Stimulated activated CD4-positive, alpha-beta T cell treated with anti-CD3 and anti-CD28 coated beads, Interleukin-2, amount 100 ng/mL, for 4 hours (primary cell): ENCODE data around the gene HOXB3.
"Not testable (repeated sequence)": the region's sequence is repeated elsewhere in the genome, so short reads cannot be mapped to it uniquely, and the experiment has no call there.

Source experiments
- DNase-seq: peaks from one replicate; pipeline ENCODE4 v3.0.0-alpha.2; 2020; ENCODE audit warnings: low read depth

The HOXB3 gene

DNA sequence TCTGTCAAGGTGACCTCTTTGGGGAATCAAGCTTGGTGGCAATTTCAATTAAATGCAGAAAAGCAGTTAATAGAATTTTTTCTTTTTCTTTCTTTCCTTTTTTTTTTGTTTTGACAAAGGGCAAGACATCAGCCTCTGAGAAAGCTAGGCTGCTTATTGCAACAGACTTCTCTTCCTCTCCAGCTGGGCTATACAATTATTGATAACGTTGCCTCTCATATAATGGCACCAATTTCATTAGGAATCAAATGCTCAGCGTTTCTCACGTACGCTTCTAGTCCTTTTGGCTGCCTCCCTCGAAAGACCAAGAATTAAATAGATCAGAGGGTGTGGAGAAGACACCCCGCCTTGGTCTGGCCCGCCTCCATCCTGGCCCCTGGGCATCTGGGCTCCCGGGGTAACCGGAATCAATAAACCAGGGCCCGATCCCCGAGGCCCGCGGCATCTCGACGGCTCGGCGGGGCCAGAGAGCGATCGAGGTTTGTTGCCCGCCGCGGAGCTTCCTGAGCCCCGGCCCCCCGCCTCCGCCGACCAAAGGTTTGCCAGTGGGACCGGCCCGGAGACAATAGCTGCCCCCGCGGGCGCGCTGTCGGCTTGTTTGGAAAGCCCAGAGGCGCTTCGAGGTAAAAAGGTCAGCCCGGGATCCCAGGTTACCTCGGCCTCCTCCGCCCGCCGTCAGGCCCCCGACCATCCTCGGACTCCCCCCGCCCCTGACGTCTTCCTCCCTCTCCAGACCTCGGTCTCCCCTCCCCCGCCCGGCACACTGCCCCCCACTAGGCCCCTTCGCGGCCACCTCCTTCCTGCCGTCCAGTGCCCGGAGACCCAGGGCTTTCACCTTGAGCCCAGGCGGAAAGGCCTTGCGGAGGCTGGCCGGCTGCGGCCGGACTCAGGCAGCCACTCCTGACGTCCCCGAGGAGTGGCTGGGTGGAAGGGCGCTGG, 63.2 kb downstream of the HOXB3 start:
- DNase-seq: no peak

DNA sequence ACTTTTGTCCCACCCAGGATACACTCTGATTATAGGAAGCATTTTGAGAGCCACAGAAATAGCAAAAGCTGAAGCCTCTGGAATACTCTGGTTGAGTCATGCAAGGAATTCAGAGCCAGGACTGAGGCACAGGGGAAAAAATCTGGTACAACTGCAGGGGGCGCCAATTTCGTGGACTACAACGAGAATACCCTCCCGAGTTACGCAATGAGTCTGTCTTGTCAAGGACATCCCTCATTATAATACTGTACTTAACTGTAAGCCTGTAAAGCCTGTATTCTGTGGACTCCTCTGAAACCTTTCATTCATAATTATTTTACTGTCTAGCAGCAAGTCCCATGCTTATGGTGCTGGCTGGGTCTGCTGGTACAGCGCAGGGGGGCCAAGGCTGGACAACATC, 67.0 kb downstream of the HOXB3 start:
- DNase-seq: no peak

DNA sequence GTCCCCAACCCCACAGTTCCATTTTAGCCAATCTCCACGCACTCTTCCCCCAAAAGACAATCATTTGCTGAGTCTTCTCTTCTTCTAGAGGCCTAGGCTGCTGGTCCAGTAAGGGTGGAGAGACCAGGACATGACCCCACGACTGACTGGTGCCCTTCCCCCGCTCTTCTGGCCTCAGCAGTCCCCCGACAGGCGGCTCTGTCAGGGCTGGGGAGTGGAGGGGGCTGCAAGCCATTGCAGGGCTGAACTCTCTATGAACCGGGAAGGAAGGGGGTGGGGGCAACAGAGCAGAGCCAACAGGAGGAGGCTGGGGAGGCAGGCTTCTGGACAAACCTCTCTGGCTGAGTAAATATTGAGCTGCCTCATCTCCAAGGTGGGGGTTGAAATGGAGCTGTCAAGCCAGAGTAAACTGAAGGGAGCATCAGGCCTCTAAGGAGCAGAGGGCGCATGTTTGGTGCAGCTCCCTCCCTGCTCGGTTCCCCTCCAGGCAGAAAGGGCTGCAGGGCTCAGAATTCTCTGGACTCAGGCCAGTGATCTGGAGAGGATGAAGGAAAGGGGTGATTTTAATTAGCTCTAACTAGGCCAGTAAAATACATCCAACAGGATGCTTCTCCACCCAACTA, 67.9 kb downstream of the HOXB3 start:
- no peak for DNase-seq

DNA sequence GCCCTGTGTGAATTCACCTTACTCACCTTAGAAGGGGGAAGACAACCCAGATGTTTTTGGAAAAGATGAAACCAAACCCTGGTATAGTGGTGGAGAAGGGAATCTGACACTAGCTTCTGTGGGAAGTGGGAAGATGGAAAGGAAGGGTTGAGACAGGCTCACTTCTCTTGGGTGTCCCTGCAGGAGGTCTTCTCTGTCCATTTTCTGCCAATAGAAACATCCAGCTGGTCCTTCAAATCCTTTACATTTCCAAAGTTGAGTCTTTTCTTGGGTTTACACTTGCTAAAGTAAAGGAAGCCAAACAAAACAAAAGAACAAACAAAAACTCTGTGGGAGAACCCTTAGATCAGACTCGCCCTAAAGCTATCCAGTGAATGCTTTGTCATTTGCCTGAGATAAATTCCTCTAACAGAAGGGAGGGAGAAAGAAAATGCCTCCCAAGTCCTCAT, 69.4 kb downstream of the HOXB3 start:
- no peak for DNase-seq

DNA sequence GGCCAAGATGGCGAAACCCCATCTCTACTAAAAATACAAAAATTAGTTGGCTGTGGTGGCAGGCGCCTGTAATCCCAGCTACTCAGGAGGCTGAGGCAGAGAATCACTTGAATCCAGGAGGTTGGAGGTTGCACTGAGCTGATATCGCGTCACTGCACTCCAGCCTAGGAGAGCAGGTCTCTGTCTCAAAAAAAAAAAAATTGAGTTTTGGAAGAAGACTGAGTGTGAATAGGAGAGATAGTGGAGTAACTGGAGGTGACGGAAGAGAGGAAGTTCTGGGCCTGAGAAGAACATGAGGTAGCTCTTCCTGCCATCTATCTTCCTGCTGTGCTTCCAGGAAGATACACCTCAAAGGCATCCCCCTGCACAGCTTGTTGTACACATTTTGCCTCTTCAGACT, 70.6 kb downstream of the HOXB3 start:
- no peak for DNase-seq

DNA sequence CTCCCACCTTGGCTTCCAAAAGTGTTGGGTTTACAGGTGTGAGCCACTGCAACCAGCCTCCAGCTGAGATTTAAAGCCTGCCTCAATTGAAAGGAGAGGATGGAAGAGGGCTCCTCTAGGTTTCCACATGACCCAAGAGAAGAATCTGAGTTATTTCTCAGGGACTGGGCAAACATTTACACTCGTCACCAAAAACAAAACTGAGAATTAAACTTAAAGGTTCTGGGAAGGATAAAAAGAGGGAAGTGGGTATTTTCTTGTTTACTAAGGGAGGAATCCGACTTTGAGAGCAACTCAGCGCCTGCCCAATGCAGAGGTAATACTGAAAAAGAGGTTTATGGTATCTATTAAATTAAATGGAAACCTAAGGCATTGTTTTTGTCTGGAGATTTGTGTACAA, 72.6 kb downstream of the HOXB3 start:
- DNase-seq: no peak

DNA sequence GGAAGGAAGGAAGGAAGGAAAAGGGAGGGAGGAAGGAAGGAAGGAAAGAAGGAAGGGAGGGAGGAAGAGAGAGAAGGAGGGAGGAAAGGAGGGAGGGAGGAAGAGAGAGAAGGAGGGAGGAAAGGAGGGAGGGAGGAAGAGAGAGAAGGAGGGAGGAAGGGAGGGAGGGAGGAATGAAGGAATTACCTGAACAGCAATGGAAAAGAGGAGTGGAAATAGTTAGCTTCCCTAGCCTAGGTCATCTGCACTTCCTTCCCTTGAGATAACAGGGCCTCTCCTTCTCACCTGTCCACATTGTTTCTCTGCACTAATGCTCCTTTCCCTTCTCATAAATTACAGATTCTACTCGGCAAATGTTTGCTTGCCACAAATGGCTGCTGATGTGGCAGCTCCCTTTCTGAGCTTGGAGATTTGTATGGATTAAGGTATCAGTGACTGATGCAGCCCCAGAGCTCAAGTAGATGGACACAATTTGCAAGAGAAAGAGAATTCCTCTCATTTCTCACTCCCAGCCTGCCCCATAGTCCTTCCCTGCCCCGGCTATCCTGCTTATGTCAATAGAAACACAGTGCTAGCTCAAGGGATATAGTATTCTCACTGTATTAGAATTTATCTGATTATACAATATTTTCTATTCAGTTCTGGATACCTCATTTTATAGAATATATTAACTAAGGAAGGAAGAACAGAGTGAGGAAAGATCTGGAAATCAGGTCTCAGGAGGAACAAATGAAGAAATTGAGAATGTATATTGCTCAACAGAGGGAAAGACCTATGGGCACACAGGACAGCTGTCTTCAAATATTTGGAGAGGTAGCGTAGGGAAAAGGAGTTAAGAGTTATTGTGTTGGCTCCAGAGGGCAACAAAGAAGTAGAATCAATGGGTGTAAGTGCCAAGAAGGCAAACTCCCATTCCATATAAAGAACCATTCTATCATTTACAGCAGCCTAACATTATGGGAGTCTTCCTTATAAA, 73.8 kb downstream of the HOXB3 start:
- no peak for DNase-seq

DNA sequence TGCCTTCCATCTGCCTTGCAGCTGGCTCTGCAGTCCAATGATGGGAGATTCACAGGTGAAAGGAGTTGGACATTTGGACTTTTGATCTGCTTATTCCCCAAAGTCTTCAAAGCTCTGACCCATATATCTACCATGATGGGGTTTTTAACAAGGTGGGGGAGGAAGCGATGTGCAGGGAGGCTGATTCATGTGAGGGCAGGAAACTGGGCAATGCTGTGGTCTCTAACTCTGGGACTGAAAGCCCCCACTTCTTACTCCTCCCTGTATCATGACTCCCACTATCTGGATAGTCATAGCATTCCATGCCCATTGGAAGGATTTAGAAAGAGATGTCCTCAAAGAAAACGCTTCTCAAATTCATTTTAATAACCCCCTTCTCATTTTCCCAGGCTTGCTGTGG, 75.6 kb downstream of the HOXB3 start:
- no peak for DNase-seq

DNA sequence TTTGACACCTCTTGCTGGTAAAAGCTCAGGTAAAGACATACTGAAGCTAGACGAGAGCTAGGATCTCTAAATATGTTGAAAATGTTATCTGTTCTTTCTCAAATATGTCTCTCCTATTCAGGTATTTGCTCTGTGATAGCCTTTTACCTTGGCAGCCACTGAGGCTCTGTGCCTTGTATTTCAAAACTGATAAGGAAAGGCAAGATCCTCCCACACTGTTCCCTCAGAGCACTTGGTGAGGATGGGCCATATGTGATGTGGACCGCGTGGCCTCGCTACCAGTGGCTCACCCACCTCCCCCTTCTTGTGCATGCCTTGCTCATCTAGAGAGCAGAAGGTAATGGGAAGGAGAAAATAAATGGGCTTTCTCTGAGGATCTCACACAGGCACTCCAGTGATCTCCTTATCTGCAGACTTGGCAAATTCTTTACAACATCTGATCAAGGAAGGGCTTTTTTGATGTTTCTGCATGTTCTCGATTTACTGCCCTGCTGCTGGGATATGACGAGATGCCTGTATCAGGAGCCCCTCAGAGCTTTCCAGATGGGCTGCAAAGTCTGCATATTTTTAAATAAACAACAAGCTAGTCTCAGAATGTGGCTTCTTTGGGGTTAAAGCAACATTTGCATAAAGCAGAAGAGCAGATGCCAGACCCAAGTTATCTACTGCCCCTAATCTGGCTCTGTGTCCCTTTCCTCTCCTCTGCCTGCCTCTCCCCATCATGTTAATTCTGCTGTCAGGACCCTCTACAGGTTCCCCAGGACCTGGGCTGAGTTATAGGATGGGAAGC, 76.2 kb downstream of the HOXB3 start:
- DNase-seq: no peak

DNA sequence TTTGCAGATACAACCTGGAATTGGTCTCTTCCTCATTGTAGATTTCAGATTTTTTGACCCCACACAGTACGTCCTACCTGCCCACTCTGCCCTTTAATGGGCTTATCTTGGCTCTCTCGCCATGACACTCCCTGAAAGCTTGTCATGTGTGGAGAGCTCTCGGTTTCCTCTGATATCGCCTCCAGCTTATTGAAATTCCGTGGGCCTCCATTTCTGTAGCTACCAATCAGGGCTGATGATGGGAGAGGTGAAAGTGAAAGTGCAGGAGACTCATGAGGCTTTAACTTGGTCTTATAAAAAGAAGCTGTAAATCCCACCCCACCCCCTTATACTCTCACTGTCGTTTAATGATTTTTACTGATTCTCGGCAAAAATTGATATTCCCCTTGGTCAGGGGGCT, 76.9 kb downstream of the HOXB3 start:
- no peak for DNase-seq

DNA sequence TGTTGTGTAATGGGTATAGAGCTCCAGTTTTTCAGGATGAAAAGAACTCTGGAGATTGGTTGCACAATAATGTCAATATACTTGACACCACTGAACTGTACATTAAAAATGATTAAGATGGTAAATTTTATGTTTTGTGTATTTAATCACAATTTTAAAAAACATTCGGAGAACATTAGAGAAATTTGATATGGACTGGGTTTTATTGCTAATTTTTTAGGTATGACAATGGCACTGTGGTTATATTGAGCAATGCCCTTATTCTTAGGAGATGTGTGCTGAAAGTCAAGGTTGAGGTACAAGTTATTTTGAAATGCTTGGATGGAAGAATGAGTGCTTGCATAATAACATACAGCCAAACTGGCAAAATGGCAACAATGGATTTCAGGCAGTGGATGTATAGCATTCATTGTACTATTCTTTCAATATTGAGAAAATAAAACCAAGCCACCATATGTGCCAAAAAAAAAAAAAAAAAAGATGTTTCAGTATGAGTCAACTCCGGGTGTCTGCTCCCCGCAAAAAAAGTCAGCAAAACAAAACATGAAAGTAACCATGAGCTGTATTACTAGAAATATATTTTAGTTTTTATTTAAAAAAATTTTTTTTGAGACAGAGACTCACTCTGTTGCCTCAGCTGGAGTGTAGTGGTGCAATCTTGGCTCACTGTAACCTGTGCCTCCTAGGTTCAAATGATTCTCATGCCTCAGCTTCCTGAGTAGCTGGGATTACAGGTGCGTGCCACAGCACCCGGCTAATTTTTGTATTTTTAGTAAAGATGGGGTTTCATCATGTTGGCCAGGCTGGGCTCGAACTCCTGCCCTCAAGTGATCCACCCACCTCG, 79.1 kb downstream of the HOXB3 start:
- peak; percentile 16 for DNase-seq

DNA sequence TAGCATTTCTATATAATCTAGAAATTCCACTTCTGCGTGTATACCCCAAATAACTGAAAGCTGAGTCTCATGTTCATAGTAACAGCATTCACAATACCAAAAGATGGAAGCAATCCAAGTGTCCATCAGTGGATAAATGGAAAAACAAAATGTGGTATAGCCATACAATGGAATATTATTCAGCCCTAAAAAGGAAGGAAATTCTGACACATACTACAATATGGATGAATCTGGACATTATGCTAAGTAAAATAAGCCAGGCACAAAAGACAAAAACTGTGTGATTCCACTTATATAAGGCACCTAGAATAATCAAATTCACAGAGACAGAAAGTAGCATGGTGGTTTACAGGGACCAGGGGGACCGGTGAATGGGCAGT, 79.7 kb downstream of the HOXB3 start:
- DNase-seq: no peak

DNA sequence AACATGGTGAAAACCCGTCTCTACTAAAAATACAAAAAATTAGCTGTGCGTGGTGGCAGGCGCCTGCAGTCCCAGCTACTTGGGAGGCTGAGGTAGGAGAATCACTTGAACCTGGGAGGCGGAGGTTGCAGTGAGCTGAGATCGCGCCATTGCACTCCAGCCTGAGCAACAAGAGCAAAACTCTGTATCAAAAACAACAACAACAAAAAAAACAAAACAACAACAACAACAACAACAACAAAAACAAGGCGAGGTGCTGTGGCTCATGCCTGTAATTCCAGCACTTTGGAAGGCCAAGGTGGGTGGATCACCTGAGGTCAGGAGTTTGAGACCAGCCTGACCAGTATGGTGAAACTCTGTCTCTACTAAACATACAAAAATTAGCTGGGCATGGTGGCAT, 80.3 kb downstream of the HOXB3 start:
- not testable (repeated sequence) for DNase-seq

DNA sequence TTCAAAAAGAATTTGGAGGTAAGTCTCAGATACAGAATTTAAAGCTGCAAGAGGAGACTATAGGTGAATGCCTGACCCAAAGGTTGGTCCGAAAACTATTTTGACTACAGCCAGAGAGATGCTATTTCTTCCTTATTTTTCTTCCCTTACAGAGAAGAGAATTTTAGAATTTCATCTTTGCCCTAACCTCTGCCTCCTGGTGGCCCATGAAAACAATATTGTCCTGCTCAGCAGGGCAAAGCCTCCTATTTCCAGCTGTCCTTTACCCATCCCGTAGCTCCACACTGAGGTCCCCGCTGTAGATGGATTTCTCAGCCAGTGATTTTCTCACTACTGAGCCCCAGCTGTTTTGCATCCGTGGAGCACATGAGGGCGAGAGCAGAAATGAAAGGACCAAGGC, 83.8 kb downstream of the HOXB3 start:
- DNase-seq: no peak

DNA sequence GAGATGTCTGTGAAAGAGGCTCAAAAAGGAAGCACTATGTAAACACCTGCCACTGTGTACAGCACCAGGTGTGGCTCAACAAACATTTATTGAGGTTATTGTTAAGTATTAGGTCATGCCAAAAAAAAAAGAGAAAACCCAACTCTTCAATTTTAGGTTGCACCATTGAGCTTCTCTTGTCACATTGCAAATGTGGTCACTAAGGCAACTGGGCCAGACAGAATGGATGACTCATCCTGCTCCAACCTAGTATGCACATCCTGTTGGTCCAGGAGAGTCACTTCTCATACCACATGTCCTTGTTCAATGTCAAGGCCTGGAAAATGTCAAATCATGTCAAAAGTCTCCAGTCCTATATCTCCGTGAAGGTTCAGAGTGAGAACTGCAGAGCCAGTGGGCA, 84.3 kb downstream of the HOXB3 start:
- no peak for DNase-seq

DNA sequence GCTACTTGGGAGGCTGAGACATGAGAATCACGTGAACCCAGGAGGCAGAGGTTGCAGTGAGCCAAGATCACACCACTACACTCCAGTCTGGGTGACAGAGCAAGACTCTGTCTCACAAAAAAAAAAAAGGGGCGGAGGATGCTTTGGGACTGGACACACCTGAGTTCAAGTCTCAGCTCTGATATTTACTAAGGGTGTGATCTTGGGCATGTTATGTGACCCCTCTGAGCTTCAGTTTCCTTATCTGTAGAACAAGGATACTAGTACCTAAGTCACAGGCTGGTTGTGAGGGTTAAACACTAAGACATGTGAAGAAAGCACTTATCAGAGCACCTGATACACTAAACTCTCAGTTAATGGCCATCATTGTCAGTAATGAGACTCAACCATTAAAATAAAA, 85.1 kb downstream of the HOXB3 start:
- no peak for DNase-seq

DNA sequence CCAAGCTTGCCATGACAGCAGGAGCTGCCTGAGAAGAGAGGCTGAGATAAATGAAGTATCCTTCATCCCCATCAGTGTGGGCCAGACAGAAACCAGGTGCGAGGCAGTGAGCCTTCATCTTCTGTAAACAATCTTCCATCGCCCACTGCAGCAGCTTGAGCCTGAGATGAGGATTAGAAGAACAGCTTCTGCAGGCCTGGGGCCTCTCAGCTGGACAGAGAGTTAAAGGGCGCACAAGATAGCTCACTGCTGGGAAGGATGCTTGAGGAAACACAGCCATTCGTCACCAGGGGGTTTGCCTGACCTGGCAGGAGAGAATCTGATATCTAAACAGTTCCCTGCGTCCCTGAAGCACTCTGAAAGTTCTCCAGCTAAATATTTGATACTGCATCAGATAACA, 86.3 kb downstream of the HOXB3 start:
- no peak for DNase-seq

DNA sequence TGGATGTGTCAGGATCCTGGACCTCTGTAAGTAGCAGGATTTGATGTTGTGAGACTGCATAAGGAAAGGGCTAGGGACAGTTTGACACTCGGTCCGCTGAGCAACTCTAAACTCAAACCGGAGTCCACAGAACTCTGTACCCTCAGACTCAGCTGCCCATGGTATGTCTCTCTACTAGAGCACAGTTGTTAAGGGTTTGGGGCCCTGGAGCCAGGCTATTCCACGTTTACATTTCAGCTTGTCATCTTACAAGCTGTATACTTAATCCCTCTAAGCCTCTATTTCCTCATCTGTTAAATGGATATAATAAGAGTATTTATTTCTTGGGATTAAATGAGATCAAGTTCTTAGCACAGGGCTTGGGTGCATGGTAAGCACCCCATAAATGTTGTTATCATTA, 87.1 kb downstream of the HOXB3 start:
- no peak for DNase-seq

DNA sequence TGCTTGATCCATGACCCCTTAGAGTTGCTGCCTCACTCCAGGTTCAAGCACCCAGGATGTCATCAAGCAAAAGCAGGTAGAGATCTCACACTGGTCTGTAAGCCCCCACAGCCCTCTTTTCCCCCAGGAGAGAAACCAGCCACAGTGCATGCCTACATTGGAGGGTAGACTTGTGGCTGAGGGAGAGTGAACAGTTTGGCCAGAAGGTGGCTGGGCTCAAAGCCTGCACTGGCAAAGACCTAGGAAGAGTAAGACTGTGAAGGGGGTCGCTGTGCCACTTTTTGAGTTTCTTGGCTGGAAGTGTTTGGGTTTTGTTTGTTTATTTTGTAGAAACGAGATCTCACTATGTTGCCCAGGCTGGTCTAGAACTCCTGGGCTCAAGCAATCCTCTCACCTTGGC, 87.7 kb downstream of the HOXB3 start:
- DNase-seq: no peak
